HG03442 (cell line): ENCODE results near the gene DLG2.

Experiments
- ATAC-seq: cut with Tn5 transposase; IDR thresholded peaks from one replicate; pipeline ENCODE4 v1.9.1; 2021; ENCODE audit warnings: mild to moderate bottlenecking, moderate library complexity; ENCODE audit not compliant: unreplicated experiment

The DLG2 gene

GRCh38 chr11:84437071-84437980 is 1189.8 kb downstream of the DLG2 start:
- peak; percentile 80 for ATAC-seq

- ATAC-seq, result no peak
These were observed 1196.5 kb downstream of the DLG2 start for GRCh38 chr11:84430661-84431060.

DNA sequence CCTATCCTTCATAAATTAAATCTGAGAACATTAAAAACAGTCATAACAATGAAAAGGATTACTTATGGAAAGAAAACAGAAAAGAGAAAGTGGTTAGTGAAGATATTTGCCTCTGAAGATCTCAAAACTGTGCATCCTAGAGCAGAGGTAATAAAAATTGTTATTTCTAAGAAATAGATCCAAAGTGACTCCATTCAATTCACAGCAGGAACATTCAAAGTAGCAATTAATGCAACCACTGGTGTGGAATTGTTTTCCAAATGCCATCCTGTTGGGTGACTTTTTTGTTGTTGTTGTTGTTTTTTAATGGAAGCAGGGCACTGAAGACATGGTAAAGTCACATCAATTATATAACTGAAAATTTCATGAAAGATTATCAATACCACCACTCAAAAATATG is 1201.5 kb downstream of the DLG2 start:
- no peak for ATAC-seq

DNA sequence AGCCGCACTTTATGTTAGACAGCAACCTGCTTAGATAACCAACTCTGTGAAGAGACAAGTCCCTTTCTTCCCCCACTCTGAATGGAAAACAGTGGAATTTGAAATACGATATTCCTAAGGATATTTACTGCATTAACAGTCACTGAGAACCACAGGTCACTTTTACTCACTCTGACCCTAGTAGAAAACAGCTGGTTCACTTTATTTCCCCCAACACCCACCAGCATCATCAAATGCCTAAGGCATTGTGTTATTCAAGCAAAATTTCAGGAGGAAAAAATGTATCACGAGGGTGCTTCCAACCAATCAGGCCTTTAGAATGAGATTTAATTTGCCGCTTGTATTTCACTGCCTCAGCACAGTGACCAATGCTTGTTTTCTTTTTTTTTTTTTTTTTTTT is 1206.9 kb downstream of the DLG2 start:
- ATAC-seq, result no peak

- ATAC-seq, result no peak
These were observed 1207.5 kb downstream of the DLG2 start for GRCh38 chr11:84419616-84420015.

DNA sequence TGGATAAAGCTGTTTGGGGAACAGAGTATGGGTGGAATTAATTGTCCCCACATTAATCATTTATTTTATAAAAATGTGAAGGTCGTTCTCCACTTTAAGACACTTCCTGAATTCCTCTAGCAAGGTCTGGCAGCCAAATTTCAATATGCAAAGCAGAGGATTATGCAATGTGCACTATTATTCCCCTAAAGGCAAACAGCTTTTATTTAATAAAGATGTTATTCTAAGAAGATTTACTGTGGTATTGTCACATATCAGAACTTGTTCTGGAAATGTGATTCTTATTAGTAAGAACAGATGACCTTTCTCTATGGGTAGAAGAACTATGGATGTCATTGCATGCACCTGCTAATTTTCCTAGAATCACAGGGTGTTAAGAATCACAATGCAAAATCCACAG is 1212.2 kb downstream of the DLG2 start:
- no peak for ATAC-seq

GRCh38 chr11:84413549-84413948 is 1213.6 kb downstream of the DLG2 start:
- no peak for ATAC-seq

DNA sequence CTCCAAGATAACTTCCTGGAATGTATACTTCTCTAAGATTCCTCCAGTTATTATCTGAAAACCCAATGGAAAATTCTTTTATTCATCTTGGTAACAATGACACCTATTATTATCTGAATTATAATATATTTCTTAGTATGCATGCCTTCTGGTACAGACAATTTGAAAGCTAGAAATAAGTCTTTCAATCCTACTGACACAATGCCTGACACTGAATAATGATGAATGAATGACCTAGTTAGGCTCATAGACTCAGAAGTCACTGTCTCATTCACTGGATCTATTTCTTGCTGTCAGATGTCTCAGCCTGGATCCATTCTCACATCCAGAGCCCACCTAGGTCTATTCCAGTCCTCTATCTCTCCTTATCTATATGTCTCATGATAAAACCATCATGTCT is 1214.3 kb downstream of the DLG2 start:
- ATAC-seq, result no peak

GRCh38 chr11:84408946-84409411 is 1218.2 kb downstream of the DLG2 start:
- ATAC-seq, result no peak

DNA sequence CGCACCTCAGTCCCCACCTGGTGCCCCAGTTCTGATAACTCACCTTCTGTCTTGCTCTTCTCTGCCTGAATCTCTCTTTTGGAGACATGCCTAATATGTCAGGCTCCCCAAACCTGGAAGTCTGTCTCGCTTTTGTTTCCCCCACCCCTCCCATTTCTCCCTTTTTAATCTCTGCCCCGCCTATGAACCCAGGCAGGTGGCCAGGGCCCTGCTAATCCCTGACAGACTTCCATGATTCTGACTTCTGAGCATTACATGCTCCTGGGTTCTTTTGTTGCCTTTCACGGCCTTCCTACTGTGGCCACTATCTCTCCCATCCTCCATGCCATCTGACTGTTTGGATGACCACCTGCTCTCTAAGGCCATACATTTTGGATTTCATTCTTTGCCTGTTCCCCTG is 1220.1 kb downstream of the DLG2 start:
- no peak for ATAC-seq

GRCh38 chr11:84398017-84398626 is 1229.0 kb downstream of the DLG2 start:
- no peak for ATAC-seq

- no peak for ATAC-seq
These were observed 1230.6 kb downstream of the DLG2 start for GRCh38 chr11:84396521-84396920.

DNA sequence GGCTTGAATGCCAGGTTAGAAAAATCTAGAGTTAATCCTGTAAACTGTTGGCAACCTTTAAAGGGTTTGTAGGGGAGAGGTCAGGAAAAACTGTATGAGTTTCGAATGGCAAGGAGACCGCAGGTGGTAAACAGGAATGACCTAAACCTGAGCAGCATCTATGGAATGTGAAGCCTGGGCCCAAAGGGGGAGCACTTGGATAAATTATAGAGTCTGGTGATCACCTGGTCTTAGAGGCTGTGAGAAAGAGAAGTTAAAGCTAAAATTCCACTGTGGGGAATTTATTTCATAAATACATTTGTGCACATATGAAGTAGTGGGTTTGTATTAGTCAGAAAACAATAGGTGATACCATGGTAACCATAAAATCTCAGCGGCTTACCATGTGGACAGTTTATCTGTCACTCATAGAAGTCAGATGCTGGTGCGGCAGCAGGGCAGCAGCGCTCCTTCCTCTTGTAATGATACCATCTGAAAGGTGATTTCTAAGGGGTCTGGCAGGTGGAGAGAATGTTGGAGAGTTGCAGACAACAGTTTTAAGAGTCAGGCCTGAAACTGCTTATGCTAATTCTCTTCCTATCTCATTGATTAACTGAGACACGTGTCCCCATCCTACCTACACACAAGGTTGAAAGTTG is 1236.6 kb downstream of the DLG2 start:
- no peak for ATAC-seq

DNA sequence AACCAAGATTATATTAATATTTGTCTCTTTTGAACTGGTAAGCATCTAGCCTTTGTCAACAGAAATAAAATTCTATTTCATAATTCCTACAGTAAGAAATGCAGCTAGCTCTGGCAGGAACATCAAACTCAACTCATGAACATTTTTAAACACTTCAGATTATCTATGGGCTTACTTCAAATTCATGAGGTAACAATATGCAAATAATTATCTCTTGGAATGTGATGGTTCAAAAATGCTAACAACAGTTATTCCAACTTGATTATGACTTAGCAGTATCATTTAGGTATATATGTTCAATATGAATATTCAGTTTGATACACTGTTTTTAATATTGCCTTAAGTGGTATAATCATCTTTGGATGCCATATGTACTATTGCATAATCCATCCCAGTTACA is 1237.4 kb downstream of the DLG2 start:
- ATAC-seq, result no peak

GRCh38 chr11:84384731-84385130 is 1242.4 kb downstream of the DLG2 start:
- peak; percentile 81 for ATAC-seq

DNA sequence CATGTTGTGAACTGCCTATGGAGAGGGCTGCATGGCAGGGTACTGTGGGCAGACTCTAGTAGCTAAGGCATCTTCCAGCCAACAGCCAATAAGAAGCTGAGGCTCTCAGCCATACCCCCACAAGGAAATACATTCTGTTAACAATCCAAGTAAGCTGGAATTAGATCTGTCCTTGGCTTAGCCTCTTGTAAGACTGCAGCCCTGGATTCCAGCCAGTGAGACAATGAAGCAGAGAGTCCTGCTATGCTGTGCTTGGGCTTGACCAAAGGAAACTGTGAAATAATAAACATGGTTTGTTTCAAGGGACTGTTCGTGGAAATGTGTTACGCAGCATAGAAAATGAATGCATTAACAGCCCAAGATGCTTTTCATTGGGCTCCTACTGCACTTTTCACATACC is 1243.6 kb downstream of the DLG2 start:
- no peak for ATAC-seq

GRCh38 chr11:84381666-84382065 is 1245.5 kb downstream of the DLG2 start:
- no peak for ATAC-seq

DNA sequence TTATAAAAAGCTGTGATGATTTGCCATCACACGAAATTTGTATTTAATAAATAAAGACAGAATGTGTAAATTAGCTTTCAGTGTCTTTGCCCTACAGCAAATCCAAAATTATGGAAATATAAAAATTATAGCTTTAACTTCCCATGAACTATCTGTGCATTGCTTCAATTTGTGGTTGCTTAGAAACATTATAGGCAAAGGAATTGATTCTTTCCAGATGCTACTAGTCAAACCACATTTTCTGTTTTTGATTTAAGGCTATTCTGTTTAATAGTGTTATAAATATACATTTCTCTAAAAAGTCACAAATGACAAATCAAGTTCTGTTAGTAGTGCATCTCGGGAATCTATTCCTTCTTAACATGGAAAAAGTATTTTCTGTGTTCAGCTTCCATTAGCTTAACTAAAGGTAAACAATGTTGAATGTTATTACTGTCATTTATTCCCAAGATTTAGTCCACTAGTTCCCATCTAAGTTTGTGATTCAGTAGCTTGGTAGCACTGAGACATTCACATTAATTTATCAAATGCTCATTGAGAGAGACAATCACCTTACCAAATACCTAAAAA is 1254.7 kb downstream of the DLG2 start:
- ATAC-seq, result no peak

- ATAC-seq, result no peak
These were observed 1269.1 kb downstream of the DLG2 start for GRCh38 chr11:84358034-84358433.

DNA sequence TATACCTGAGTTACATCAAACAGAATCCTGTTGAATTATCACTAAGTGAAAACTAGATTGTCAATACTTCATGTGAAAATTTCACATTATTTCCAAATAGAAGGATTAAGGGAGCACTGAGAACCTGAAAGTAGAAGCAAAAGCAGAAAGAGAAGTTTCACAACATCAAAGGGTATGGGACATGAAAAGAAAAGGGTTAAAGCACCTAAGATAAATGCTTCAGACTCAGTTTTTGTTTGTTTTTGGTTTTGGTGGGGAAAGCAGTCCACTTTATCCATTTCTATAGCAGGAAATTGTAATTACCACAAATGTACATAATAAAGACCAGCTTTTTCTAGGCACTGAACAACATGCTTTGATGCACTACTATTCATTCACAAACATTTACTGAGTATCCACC is 1271.2 kb downstream of the DLG2 start:
- no peak for ATAC-seq

DNA sequence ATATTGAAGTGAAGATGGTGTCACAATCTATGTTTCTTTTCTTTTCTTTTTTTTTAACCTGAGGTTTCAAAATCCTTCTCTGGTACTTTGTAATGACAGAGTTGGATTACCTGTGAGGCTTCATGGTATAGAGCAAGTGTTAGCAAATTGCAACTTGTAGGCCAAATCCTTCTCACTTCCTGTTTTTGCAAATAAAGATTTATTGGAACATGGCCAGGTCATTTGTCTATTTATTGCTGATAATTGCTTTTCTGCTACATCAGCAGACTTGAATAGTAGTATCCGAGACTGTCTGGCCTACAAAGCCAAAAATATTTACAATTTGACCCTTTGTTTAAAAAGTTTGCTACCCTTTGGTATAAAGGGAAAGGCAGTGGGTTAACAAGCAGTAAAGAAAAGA is 1281.5 kb downstream of the DLG2 start:
- ATAC-seq, result no peak

DNA sequence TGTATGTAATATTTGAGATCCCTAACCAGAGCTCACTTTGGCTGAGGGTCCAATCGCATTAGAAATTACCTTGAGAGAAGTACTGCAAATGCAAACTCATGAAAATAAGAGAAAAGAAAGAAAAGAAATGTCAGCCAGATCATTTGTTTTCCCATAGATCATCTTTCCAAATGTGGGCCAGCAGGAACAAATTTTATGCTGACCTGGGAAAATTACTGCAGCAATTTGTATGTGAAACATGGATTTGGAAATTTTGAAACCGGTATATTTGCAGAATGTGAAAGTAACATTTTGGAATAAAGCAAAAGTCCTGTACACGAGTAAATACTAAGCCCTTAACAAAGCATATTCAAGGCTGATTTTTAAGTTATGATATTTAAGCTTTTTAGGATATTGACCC is 1282.1 kb downstream of the DLG2 start:
- ATAC-seq, result no peak
